ENCODE data around the gene SAA2.

SAA2 gene

GRCh38 chr11:18203723-18204122 lies 44.7 kb downstream of the SAA2 start:
- no peak for TF ChIP-seq TCF12 (IDR thresholded peaks at IDR 0.05; ENCODE audit: low read depth)
- TF ChIP-seq RAD21 (IDR thresholded peaks at IDR 0.05; ENCODE audit: low read depth) = peak; percentile 48; the same call in 1 of the 2 replicates
- TF ChIP-seq TEAD4 (IDR thresholded peaks at IDR 0.05) = no peak
- TF ChIP-seq CREB1 (IDR thresholded peaks at IDR 0.05; ENCODE audit: low read depth) = no peak

- TF ChIP-seq TEAD4 (IDR thresholded peaks at IDR 0.05) = no peak
- no peak for TF ChIP-seq EGR1 (IDR thresholded peaks at IDR 0.05)
- no peak for TF ChIP-seq NFIC (IDR thresholded peaks at IDR 0.05)
- no peak for TF ChIP-seq REST (IDR thresholded peaks at IDR 0.05; ENCODE audit: low read depth)
- no peak for TF ChIP-seq RAD21 (IDR thresholded peaks at IDR 0.05; ENCODE audit: low read depth)
- TF ChIP-seq FOXM1 (IDR thresholded peaks at IDR 0.05; ENCODE audit: borderline replicate concordance, low read depth) = no peak
- no peak for TF ChIP-seq TAF1 (IDR thresholded peaks at IDR 0.05; ENCODE audit: low read depth)
- no peak for TF ChIP-seq YY1 (IDR thresholded peaks at IDR 0.05; ENCODE audit: low read depth)
- no peak for TF ChIP-seq EP300 (IDR thresholded peaks at IDR 0.05; ENCODE audit: borderline replicate concordance)
- no peak for TF ChIP-seq CREB1 (IDR thresholded peaks at IDR 0.05; ENCODE audit: low read depth)
- no peak for TF ChIP-seq CEBPB (IDR thresholded peaks at IDR 0.05)
- TF ChIP-seq ZBTB7A (IDR thresholded peaks at IDR 0.05; ENCODE audit: low read depth) = no peak
- no peak for TF ChIP-seq MAX (IDR thresholded peaks at IDR 0.05)
- no peak for TF ChIP-seq USF1 (IDR thresholded peaks at IDR 0.05)
- TF ChIP-seq TCF12 (IDR thresholded peaks at IDR 0.05; ENCODE audit: low read depth) = no peak
Measured at GRCh38 chr11:18196532-18196931, 51.9 kb downstream of the SAA2 start.
